Stimulated activated CD4-positive, alpha-beta T cell treated with anti-CD3 and anti-CD28 coated beads, Interleukin-1b, Interleukin-23, amount 100 ng/mL, for 1 hour (primary cell): Measurements from ENCODE around the gene FAM24B.

Experiments
- DNase-seq, 2 donors: peaks; one replicate each; pipeline ENCODE4 v3.0.0-alpha.2; 2020; ENCODE audit warnings: low read depth in 2 of 2

Gene FAM24B

GRCh38 chr10:122828716-122829255, 50.6 kb downstream of the FAM24B start:
- DNase-seq: no peak

GRCh38 chr10:122827302-122827701, 52.1 kb downstream of the FAM24B start:
- DNase-seq: no peak

- DNase-seq: no peak
These were observed 56.2 kb downstream of the FAM24B start for GRCh38 chr10:122822973-122823690.

GRCh38 chr10:122821808-122822207, 57.6 kb downstream of the FAM24B start:
- no peak for DNase-seq

GRCh38 chr10:122815458-122815857, 63.9 kb downstream of the FAM24B start:
- no peak for DNase-seq

GRCh38 chr10:122814493-122814892, 64.9 kb downstream of the FAM24B start:
- DNase-seq: no peak

GRCh38 chr10:122812751-122813150, 66.6 kb downstream of the FAM24B start:
- no peak for DNase-seq

GRCh38 chr10:122802282-122802681, 77.1 kb downstream of the FAM24B start:
- no peak for DNase-seq
